Liver (tissue), 9 donors: Measurements from ENCODE around the gene TAAR9. TPM values are rescaled to one million over a fixed set of nuclear protein-coding genes. Genes with fewer than 3 reads are reported as not detected.

Source experiments
- DNase-seq: peaks from one replicate; pipeline ENCODE4 v3.0.0-alpha.2; 2017; ENCODE audit warnings: low spot score
- H3K27ac ChIP-seq, 2 donors: one replicate each; pipeline ENCODE4 v1.7.0; 2013; ENCODE audit warnings: inconsistent platforms in 2 of 2, low read length in 2 of 2, control low read depth in 1 of 2, low read depth in 1 of 2, mild to moderate bottlenecking in 1 of 2
- H3K27me3 ChIP-seq, 4 donors: one replicate each; pipeline versions ENCODE4 v1.6.1 to v1.7.0; 2013; ENCODE audit warnings: low read length in 3 of 4, inconsistent platforms in 1 of 4, mild to moderate bottlenecking in 1 of 4, moderate library complexity in 1 of 4; ENCODE audit not compliant: control insufficient read depth in 4 of 4, insufficient read depth in 4 of 4
- H3K36me3 ChIP-seq, 4 donors: one replicate each; pipeline versions ENCODE4 v1.6.1 to v1.7.0; 2013; ENCODE audit warnings: low read length in 3 of 4, mild to moderate bottlenecking in 3 of 4, low read depth in 1 of 4, moderate library complexity in 1 of 4; ENCODE audit not compliant: control insufficient read depth in 4 of 4, insufficient read depth in 3 of 4
- H3K4me1 ChIP-seq, 4 donors: one replicate each; pipeline versions ENCODE4 v1.6.1 to v1.7.0; 2013; ENCODE audit warnings: low read length in 3 of 4, mild to moderate bottlenecking in 3 of 4, moderate library complexity in 1 of 4; ENCODE audit not compliant: control insufficient read depth in 4 of 4, insufficient read depth in 4 of 4
- H3K4me3 ChIP-seq, 3 donors: one replicate each; pipeline versions ENCODE4 v1.6.1 to v1.7.0; 2013; ENCODE audit warnings: low read length in 3 of 3, control low read depth in 1 of 3, low read depth in 1 of 3, mild to moderate bottlenecking in 1 of 3
- H3K9ac ChIP-seq, 2 donors: one replicate each; pipeline ENCODE4 v1.7.0; 2013; ENCODE audit warnings: low read length in 2 of 2, mild to moderate bottlenecking in 2 of 2, moderate library complexity in 2 of 2, control low read depth in 1 of 2, low read depth in 1 of 2
- H3K9me3 ChIP-seq, 4 donors: one replicate each; pipeline versions ENCODE4 v1.6.1 to v1.7.0; 2013; ENCODE audit warnings: low read length in 3 of 4; ENCODE audit not compliant: control insufficient read depth in 4 of 4
- ATF3 ChIP-seq: IDR thresholded peaks from 2 replicates; pipeline ENCODE4 v1.6.1; 2016; ENCODE audit warnings: antibody characterized with exemption
- EGR1 ChIP-seq, 2 donors: IDR thresholded peaks; 2 replicates each; pipeline ENCODE4 v1.6.1; 2016 to 2018; ENCODE audit warnings: antibody characterized with exemption in 2 of 2, low read depth in 2 of 2
- FOXA2 ChIP-seq: IDR thresholded peaks from 2 replicates; pipeline ENCODE4 v1.6.1; 2016; ENCODE audit warnings: antibody characterized with exemption
- GABPA ChIP-seq, 2 donors: IDR thresholded peaks in 1 of 2; conservative IDR thresholded peaks in 1 of 2; 2 replicates each; pipeline ENCODE4 v1.6.1; 2016; ENCODE audit warnings: antibody characterized with exemption in 2 of 2, mild to moderate bottlenecking in 1 of 2, moderate library complexity in 1 of 2
- HNF4A ChIP-seq, 2 donors: conservative IDR thresholded peaks; 2 replicates each; pipeline ENCODE4 v1.6.1; 2016; ENCODE audit warnings: antibody characterized with exemption in 2 of 2, mild to moderate bottlenecking in 2 of 2
- MAX ChIP-seq: IDR thresholded peaks from 2 replicates; pipeline ENCODE4 v1.6.1; 2016; ENCODE audit warnings: antibody characterized with exemption
- RAD21 ChIP-seq, 2 donors: IDR thresholded peaks; 2 replicates each; pipeline ENCODE4 v1.6.1; 2016; ENCODE audit warnings: antibody characterized with exemption in 2 of 2, mild to moderate bottlenecking in 2 of 2
- REST ChIP-seq: IDR thresholded peaks from 2 replicates; pipeline ENCODE4 v1.6.1; 2016; ENCODE audit warnings: antibody characterized with exemption, mild to moderate bottlenecking
- SP1 ChIP-seq: IDR thresholded peaks from 2 replicates; pipeline ENCODE4 v1.6.1; 2018; ENCODE audit warnings: antibody characterized with exemption, mild to moderate bottlenecking
- TAF1 ChIP-seq: conservative IDR thresholded peaks from 2 replicates; pipeline ENCODE4 v1.6.1; 2016; ENCODE audit warnings: antibody characterized with exemption, mild to moderate bottlenecking
- YY1 ChIP-seq: IDR thresholded peaks from 2 replicates; pipeline ENCODE4 v1.6.1; 2016; ENCODE audit warnings: antibody characterized with exemption, mild to moderate bottlenecking
- ZBTB33 ChIP-seq: IDR thresholded peaks from 2 replicates; pipeline ENCODE4 v1.6.1; 2016; ENCODE audit warnings: antibody characterized with exemption
- WGBS: extraction: QIAGEN DNeasy Blood & Tissue Kit; methylation state at CpG from one replicate; pipeline ENCODE4 v1.1.7; 2013; 5-methylcytosine and 5-hydroxymethylcytosine counted together
- polyA plus RNA-seq, 2 donors: library from polyadenylated mRNA; stranded (reverse) in 1 of 2; unstranded in 1 of 2; fragments of 200-250 nt in 1 of 2; fragments of >200 nt in 1 of 2; fragmentation: Nextera tagmentation in 1 of 2; extraction: Ambion mirVana in 1 of 2; gene quantifications; one replicate each; pipeline versions ENCODE4 v1.2.1 to v1.2.3, GENCODE V29; 2013 to 2015
- total RNA-seq, 2 donors: library from RNA; depleted of rRNA; stranded (reverse); fragments of >200 nt; gene quantifications; one replicate each; pipeline ENCODE4 v1.2.3, GENCODE V29; 2014
- donor health status: healthy.
- donor health status: healthy.
- donor health status: healthy.
- donor health status: healthy.
- donor health status: healthy.

The TAAR9 gene
- total and polyA plus RNA-seq, 4 donors = not detected

- no peak overlapping the region for H3K4me3 ChIP-seq
- no peak for DNase-seq
- no peak overlapping the region for H3K9ac ChIP-seq
- H3K36me3 ChIP-seq = no peaks in the 10 kb centered on the region
- peaks cover 0 to 5% (median 0%) of the 10 kb centered on the region in 4 donors for H3K27me3 ChIP-seq
- whole genome bisulfite sequencing = 59% methylated on average over 4 of the region's 4 CpGs
- no peaks in the 10 kb centered on the region for H3K4me1 ChIP-seq
- H3K9me3 ChIP-seq = no peaks in the 10 kb centered on the region
- TF ChIP-seq FOXA2 (no peak), MAX (no peak), EGR1 (IDR thresholded peaks at IDR 0.05; ENCODE audit: low read depth in 2 of 2) (no peak), SP1 (no peak), TAF1 (no peak), ZBTB33 (no peak)
- H3K27ac ChIP-seq = no peak overlapping the region
Measured at GRCh38 chr6:132569170-132569569, 31.1 kb downstream of the TAAR9 start.

- Histone ChIP-seq H3K27ac (no peak within 1 kb of the TSS), H3K4me1 (no peaks in the 10 kb centered on the region), H3K36me3 (no peaks in the 10 kb centered on the region), H3K4me3 (no peak within 1 kb of the TSS), H3K9ac (no peak within 1 kb of the TSS), H3K9me3 (no peaks in the 10 kb centered on the region), H3K27me3 (peaks cover 0 to 5% (median 0%) of the 10 kb centered on the region in 4 donors)
- DNase-seq = no peak
- TF ChIP-seq HNF4A (conservative IDR thresholded peaks at IDR 0.05) (no peak), FOXA2 (no peak), ATF3 (no peak), GABPA (IDR thresholded peaks at IDR 0.05 in 1 of 2, conservative IDR thresholded peaks at IDR 0.05 in 1 of 2) (no peak), REST (no peak), YY1 (no peak), RAD21 (IDR thresholded peaks at IDR 0.05) (no peak), EGR1 (IDR thresholded peaks at IDR 0.05; ENCODE audit: low read depth in 2 of 2) (no peak), TAF1 (no peak)
- WGBS = 83% methylated on average over 15 of the region's 15 CpGs
Measured at GRCh38 chr6:132570221-132570777, 32.2 kb downstream of the TAAR9 start, which contains the start of gene TAAR6. Gene TAAR6, plus strand, starts transcription at chr6:132570322. Its CDS starts 0 bp downstream, at chr6:132570322.
